NB4 (cell line): ENCODE data around the gene GNAT1.

Source experiments
- DNase-seq: peaks from one replicate; pipeline ENCODE4 v3.0.0; 2010; ENCODE audit warnings: low read depth
- H3K4me3 ChIP-seq: one replicate; pipeline ENCODE4 v1.5.1; 2011; ENCODE audit warnings: mild to moderate bottlenecking, low read depth, low read length, moderate library complexity
- CTCF ChIP-seq: IDR thresholded peaks from one replicate; pipeline ENCODE4 v1.5.1; 2012; ENCODE audit warnings: low read depth, low read length
- MAX ChIP-seq: IDR thresholded peaks from 2 replicates; pipeline ENCODE4 v1.6.1; 2011; ENCODE audit warnings: low read depth, low read length
- MYC ChIP-seq: IDR thresholded peaks from 2 replicates; pipeline ENCODE4 v1.6.1; 2011; ENCODE audit warnings: low read depth, low read length
- POLR2A ChIP-seq: IDR thresholded peaks from 2 replicates; pipeline ENCODE4 v1.6.1; 2011; ENCODE audit warnings: mild to moderate bottlenecking; ENCODE audit not compliant: insufficient read length; ENCODE audit errors: extremely low read depth

Gene GNAT1

GRCh38 chr3:50245251-50245745 is 53.9 kb downstream of the GNAT1 start:
- TF ChIP-seq CTCF: no peak
- no peak for TF ChIP-seq MAX
- TF ChIP-seq MYC: no peak
- no peak for DNase-seq
- peak overlapping the region; percentile 49 for H3K4me3 ChIP-seq

- peak overlapping the region; percentile 49 for H3K4me3 ChIP-seq
- peak; percentile 94 for DNase-seq
- TF ChIP-seq CTCF (peak; percentile 87), MYC (no peak; the same call in 1 of the 2 replicates), MAX (peak; percentile 19; the same call in 1 of the 2 replicates), POLR2A (no peak)
Observed at GRCh38 chr3:50245831-50246516, 54.6 kb downstream of the GNAT1 start.

GRCh38 chr3:50246517-50246954 is 55.1 kb downstream of the GNAT1 start:
- peak; percentile 98 for DNase-seq
- peak; percentile 67 for TF ChIP-seq MYC
- peak; percentile 64 for TF ChIP-seq MAX
- no peak for TF ChIP-seq CTCF

More at GRCh38 chr3:50246517-50246954, 55.1 kb downstream of the GNAT1 start:
- H3K4me3 ChIP-seq: peak overlapping the region; percentile 39
